PC-9 (cell line): ENCODE data around the gene CST1. TPM values are rescaled to one million over a fixed set of nuclear protein-coding genes. Genes with fewer than 3 reads are reported as not detected.

Source experiments
- BruUV-seq: library from RNA; stranded (reverse); fragments of 400-500 nt; replicated peaks from 2 replicates; lab custom pipeline; 2021; lab: Mats Ljungman, UMichigan
- CTCF ChIA-PET: fragments of 300-600 bp; sonication (Branson Sonifier 250); formaldehyde crosslinking; loops from one replicate; lab custom pipeline; 2022; ENCODE audit warnings: antibody characterized with exemption; lab: Charles Lee
- POLR2A ChIA-PET: fragments of 300-600 bp; sonication (Branson Sonifier 250); formaldehyde crosslinking; loops from one replicate; lab custom pipeline; 2022; ENCODE audit warnings: antibody characterized with exemption; ENCODE audit not compliant: unreplicated experiment; lab: Charles Lee
- DNase-seq, 2 experiments: peaks; one replicate each; pipeline versions ENCODE4 v3.0.0 to v3.0.0-alpha.2; 2015 to 2022; ENCODE audit warnings: mixed read lengths in 1 of 2
- H2AFZ ChIP-seq: fragments of 200-600 bp; sonication (generic); 2 replicates; pipeline ENCODE4 v1.8.1; 2017; ENCODE audit warnings: antibody characterized with exemption
- H3F3A ChIP-seq: fragments of 200-600 bp; sonication (generic); 2 replicates; pipeline ENCODE4 v1.8.1; 2017; ENCODE audit warnings: antibody characterized with exemption, mild to moderate bottlenecking, low read depth; ENCODE audit not compliant: insufficient read depth
- H3K27ac ChIP-seq: fragments of 200-600 bp; sonication (generic); 2 replicates; pipeline ENCODE4 v1.6.1; 2016; ENCODE audit warnings: mixed run types
- H3K27me3 ChIP-seq: fragments of 200-600 bp; sonication (generic); 2 replicates; pipeline ENCODE4 v1.6.1; 2016; ENCODE audit warnings: low read depth, mixed run types; ENCODE audit not compliant: insufficient read depth
- H3K36me3 ChIP-seq: fragments of 200-600 bp; sonication (generic); 2 replicates; pipeline ENCODE4 v1.6.1; 2016; ENCODE audit warnings: low read depth, mixed run types
- H3K4me1 ChIP-seq: fragments of 200-600 bp; sonication (generic); replicated peaks from 2 replicates; pipeline ENCODE4 v1.6.1; 2016; ENCODE audit warnings: mixed run types; ENCODE audit not compliant: insufficient read depth
- H3K4me2 ChIP-seq: fragments of 200-600 bp; sonication (generic); 2 replicates; pipeline ENCODE4 v1.6.1; 2017; ENCODE audit warnings: mixed run types
- H3K4me3 ChIP-seq: fragments of 200-600 bp; sonication (generic); 2 replicates; pipeline ENCODE4 v1.6.1; 2016; ENCODE audit warnings: mixed run types
- H3K79me2 ChIP-seq: fragments of 200-600 bp; sonication (generic); 2 replicates; pipeline ENCODE4 v1.6.1; 2017; ENCODE audit warnings: low read depth, mixed run types
- H3K9me2 ChIP-seq: fragments of 200-600 bp; sonication (generic); 2 replicates; pipeline ENCODE4 v1.8.1; 2017; ENCODE audit warnings: mild to moderate bottlenecking; ENCODE audit not compliant: insufficient read depth
- H3K9me3 ChIP-seq: fragments of 200-600 bp; sonication (generic); 2 replicates; pipeline ENCODE4 v1.8.1; 2016; ENCODE audit warnings: low read depth; ENCODE audit not compliant: insufficient read depth
- H4K20me1 ChIP-seq: fragments of 200-600 bp; sonication (generic); 2 replicates; pipeline ENCODE4 v1.8.1; 2017; ENCODE audit not compliant: insufficient read depth
- CTCF ChIP-seq: fragments of 200-600 bp; sonication (generic); conservative IDR thresholded peaks from 2 replicates; pipeline ENCODE4 v1.6.1; 2017; ENCODE audit warnings: mixed run types, antibody characterized with exemption, mild to moderate bottlenecking, moderate library complexity
- EZH2 ChIP-seq: fragments of 200-600 bp; sonication (generic); IDR thresholded peaks from 2 replicates; pipeline ENCODE4 v1.8.0; 2017; ENCODE audit warnings: antibody characterized with exemption, low read depth
- intact Hi-C: fragments of 100-400 bp; cut with micrococcal nuclease; formaldehyde crosslinking; loops from one replicate; pipeline ENCODE4 v1.10.0; 2022; ENCODE audit not compliant: unreplicated experiment
- total RNA-seq: library from RNA; stranded (reverse); gene quantifications from 2 replicates; pipeline ENCODE4 v1.2.3, GENCODE V29; 2021

The CST1 gene
- total RNA-seq, 1 experiment from 2014 or later: 0.76 TPM

GRCh38 chr20:23794841-23795240 lies 44.1 kb upstream of the CST1 start:
- POLR2A ChIA-PET: no interaction called here

GRCh38 chr20:23794065-23794464 lies 43.3 kb upstream of the CST1 start:
- no peak overlapping the region for H2AFZ ChIP-seq
- H3K36me3 ChIP-seq: no peaks in the 10 kb centered on the region
- H3K4me3 ChIP-seq: no peak overlapping the region
- peaks cover 7% of the 10 kb centered on the region for H3F3A ChIP-seq
- intact Hi-C loops: no loop called here
- no peaks in the 10 kb centered on the region for H3K79me2 ChIP-seq
- no peak for DNase-seq
- H3K4me2 ChIP-seq: no peak overlapping the region
- TF ChIP-seq EZH2: no peak
- TF ChIP-seq CTCF: no peak
- no peaks in the 10 kb centered on the region for H3K9me2 ChIP-seq
- H3K27me3 ChIP-seq: no peaks in the 10 kb centered on the region
- peaks cover 28% of the 10 kb centered on the region for H3K4me1 ChIP-seq
- no peak overlapping the region for H3K27ac ChIP-seq
- no TSS peak for BruUV-seq
- H4K20me1 ChIP-seq: no peaks in the 10 kb centered on the region
- CTCF ChIA-PET: no interaction called here
- H3K9me3 ChIP-seq: 0 out of 2 replicates have a peak, but pooled peaks cover 2% of the 10 kb centered on the region
- POLR2A ChIA-PET: no interaction called here

More at GRCh38 chr20:23794841-23795240, 44.1 kb upstream of the CST1 start:
- H3K36me3 ChIP-seq: no peaks in the 10 kb centered on the region
- intact Hi-C loops: loop anchor here (5.0 kb wide), 1 partner anchor 142 kb away; no protein-coding TSS in a partner anchor
- H3K4me1 ChIP-seq: peaks cover 28% of the 10 kb centered on the region
- H3K79me2 ChIP-seq: no peaks in the 10 kb centered on the region
- H4K20me1 ChIP-seq: no peaks in the 10 kb centered on the region
- peak in 1 of 2 experiments; percentile 43 for DNase-seq
- H2AFZ ChIP-seq: no peak overlapping the region
- no peaks in the 10 kb centered on the region for H3K27me3 ChIP-seq
- peaks cover 7% of the 10 kb centered on the region for H3F3A ChIP-seq
- H3K27ac ChIP-seq: peak overlapping the region; percentile 86
- no peak overlapping the region for H3K4me3 ChIP-seq
- no peaks in the 10 kb centered on the region for H3K9me2 ChIP-seq
- TF ChIP-seq CTCF (no peak), EZH2 (no peak)
- CTCF ChIA-PET: interaction anchor here (0.6 kb wide), 1 partner anchor 346 kb away, joined by 3 read pairs; no protein-coding TSS in a partner anchor
- no TSS peak for BruUV-seq
- peak overlapping the region; percentile 60 for H3K4me2 ChIP-seq
- 0 out of 2 replicates have a peak, but pooled peaks cover 2% of the 10 kb centered on the region for H3K9me3 ChIP-seq

GRCh38 chr20:23783447-23783846 lies 32.7 kb upstream of the CST1 start:
- BruUV-seq: no TSS peak
- H3F3A ChIP-seq: no peaks in the 10 kb centered on the region; the same call in 1 of the 2 replicates
- no peak for DNase-seq
- no peaks in the 10 kb centered on the region for H3K36me3 ChIP-seq
- intact Hi-C loops: loop anchor here (5.0 to 10.0 kb wide), 4 partner anchors 56 to 1209 kb away; partner anchors contain the start of gene APMAP
- no peak overlapping the region for H2AFZ ChIP-seq
- H3K4me2 ChIP-seq: no peak overlapping the region
- no peaks in the 10 kb centered on the region for H3K79me2 ChIP-seq
- H4K20me1 ChIP-seq: no peaks in the 10 kb centered on the region
- CTCF ChIA-PET: no interaction called here
- H3K4me1 ChIP-seq: no peaks in the 10 kb centered on the region
- TF ChIP-seq CTCF (no peak), EZH2 (no peak)
- POLR2A ChIA-PET: no interaction called here
- H3K27me3 ChIP-seq: no peaks in the 10 kb centered on the region
- no peak overlapping the region for H3K4me3 ChIP-seq
- H3K9me2 ChIP-seq: no peaks in the 10 kb centered on the region
- H3K9me3 ChIP-seq: no peaks in the 10 kb centered on the region
- H3K27ac ChIP-seq: no peak overlapping the region
